Peyer's patch (tissue), 4 donors: ENCODE results near the gene IBSP.

ENCODE experiments used
- CTCF ChIP-seq, 6 experiments: fragments of 450-650 bp in 4 of 6; fragments of 200-600 bp in 2 of 6; sonication (generic) in 1 of 6; IDR thresholded peaks; one replicate each; pipeline ENCODE4 v1.5.1; 2017 to 2019; ENCODE audit warnings: antibody characterized with exemption in 6 of 6, mild to moderate bottlenecking in 3 of 6, moderate library complexity in 1 of 6
- POLR2A ChIP-seq, 2 donors: fragments of 450-650 bp; IDR thresholded peaks; one replicate each; pipeline ENCODE4 v1.5.1; 2017; ENCODE audit warnings: antibody characterized with exemption in 2 of 2, mild to moderate bottlenecking in 2 of 2, moderate library complexity in 2 of 2

- TF ChIP-seq CTCF (IDR thresholded peaks at IDR 0.05) (no peak), POLR2A (IDR thresholded peaks at IDR 0.05) (no peak)
Measured at GRCh38 chr4:87844452-87844851, 45.1 kb downstream of the IBSP start.
